HG02885 (cell line): ENCODE measurements around the gene ARGLU1.
"Not testable (repeated sequence)": the region's sequence is repeated elsewhere in the genome, so short reads cannot be mapped to it uniquely, and the experiment has no call there.

Source experiments
- ATAC-seq: cut with Tn5 transposase; IDR thresholded peaks from one replicate; pipeline ENCODE4 v1.9.1; 2021; ENCODE audit warnings: mild to moderate bottlenecking; ENCODE audit not compliant: unreplicated experiment, poor library complexity

Gene ARGLU1, protein sequence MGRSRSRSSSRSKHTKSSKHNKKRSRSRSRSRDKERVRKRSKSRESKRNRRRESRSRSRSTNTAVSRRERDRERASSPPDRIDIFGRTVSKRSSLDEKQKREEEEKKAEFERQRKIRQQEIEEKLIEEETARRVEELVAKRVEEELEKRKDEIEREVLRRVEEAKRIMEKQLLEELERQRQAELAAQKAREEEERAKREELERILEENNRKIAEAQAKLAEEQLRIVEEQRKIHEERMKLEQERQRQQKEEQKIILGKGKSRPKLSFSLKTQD

DNA sequence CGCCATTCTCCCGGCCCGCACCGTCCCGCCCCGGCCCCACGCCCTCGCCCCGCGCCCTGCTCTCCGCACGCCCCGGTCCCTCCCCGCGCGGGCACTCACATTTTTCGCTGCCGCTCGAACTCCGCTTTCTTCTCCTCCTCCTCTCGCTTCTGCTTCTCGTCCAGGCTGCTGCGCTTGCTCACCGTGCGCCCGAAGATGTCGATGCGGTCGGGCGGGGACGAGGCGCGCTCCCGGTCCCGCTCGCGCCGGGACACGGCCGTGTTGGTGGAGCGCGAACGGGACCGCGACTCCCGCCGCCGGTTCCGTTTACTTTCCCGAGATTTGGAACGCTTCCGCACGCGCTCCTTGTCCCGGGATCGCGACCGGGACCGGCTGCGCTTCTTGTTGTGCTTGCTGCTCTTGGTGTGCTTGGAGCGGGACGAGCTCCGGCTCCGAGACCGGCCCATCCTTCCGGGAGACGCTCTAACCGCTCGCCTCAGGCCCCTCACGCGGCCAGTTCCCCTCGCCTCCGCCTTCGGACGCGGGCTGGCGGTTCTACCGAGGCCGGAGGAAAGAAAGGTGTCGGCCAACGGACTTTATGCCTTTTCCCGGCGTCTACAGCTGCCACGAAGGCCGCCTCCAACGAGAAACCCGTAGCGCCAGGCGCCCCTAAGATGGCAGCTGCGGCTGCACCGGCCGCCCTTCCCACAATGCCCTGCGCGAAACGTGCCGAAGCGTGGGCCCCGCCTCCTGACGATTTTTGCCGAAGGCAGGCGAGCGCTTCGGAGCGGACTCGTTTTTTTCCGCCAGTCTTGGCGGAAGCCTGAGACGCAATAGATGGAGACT lies at the start of gene ARGLU1:
Gene ARGLU1 (minus strand): TSS at position 664 of the 825 bp plus-strand sequence. CDS start 218 bp downstream, at position 446.
- ATAC-seq, result peak; percentile 72

GRCh38 chr13:106617561-106617960 lies 49.6 kb upstream of the ARGLU1 start:
- no peak for ATAC-seq

- ATAC-seq, result no peak
These were observed 48.8 kb upstream of the ARGLU1 start for GRCh38 chr13:106616729-106617128.

GRCh38 chr13:106614874-106615273 lies 46.9 kb upstream of the ARGLU1 start:
- ATAC-seq, result no peak

- no peak for ATAC-seq
These were observed 44.8 kb upstream of the ARGLU1 start for GRCh38 chr13:106612688-106613087.

DNA sequence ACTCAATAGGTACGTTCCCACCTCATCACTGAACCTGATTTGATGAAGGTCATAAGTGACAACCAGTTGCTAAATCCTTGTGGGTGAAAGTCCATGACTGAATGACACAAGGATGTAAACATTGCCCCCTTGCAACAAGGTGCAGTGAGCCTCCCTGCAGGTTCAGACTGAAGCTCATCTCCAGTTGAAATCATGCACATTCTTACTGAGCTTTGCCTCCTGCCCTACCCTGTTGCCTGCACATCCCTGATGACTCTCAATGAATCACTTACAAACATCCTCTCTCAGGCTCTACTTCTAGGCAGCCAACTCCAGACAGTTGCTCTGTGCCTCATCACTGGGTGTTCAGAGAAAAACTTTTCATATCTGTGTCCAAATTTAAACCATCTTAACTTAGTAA lies 42.5 kb upstream of the ARGLU1 start:
- no peak for ATAC-seq

DNA sequence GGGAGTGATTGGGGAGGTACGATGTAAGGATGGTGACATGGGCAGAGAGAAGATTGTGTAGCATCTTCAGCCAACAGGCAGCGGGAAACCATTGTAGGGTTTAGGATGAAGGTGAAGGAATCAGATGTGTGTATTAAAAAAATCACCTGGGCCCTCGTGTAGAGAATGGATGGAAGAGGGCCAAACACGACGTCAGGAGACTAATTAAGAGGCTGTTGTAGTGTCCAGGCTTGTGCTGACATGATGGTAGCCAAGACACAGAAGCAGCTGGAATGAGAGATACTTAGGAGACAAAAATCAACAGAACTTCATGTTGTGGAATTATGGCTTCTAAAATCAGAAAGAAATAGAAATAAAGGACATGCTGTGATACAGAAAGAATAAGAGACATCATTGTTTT lies 41.2 kb upstream of the ARGLU1 start:
- ATAC-seq, result no peak

DNA sequence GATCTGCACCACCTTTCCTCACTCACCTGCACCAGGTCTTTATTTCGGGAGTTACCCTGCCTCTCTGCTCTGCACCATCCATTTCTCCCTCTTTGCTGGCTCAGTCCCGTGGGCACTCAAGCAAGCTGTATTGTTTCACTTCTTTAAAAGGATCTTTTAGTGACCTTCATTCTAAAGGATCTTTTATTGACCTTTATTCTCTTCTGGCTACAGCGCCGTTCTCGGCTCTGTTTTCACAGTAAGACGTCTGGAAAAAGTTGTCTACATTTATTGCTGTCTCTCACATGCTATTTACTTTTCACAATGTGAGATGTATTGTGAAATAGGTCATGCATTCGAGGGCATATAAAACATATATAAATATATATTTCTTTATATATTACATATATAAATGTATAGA lies 35.6 kb upstream of the ARGLU1 start:
- ATAC-seq, result no peak

DNA sequence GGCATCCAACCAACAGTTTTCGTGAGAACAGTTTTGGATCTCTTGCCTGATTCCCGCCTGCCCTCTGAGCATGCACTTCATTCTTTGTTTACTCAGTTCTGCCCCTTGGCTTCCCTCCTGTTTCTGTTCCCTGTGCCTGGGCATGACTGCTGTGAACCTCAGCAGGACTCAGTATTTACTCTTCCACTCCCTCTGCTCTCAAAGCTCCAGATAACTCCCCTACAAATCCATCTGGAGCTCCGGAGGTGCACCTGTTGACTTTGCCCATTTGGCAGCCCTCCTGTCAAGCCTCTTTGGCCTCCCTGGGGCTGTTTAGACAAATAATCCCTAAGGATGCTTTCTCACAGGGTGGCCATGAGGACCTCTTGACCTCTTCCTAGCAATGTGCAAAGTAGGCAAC lies 34.2 kb upstream of the ARGLU1 start:
- no peak for ATAC-seq

GRCh38 chr13:106601489-106601888 lies 33.6 kb upstream of the ARGLU1 start:
- ATAC-seq, result no peak

- ATAC-seq, result not testable (repeated sequence)
These were observed 32.8 kb upstream of the ARGLU1 start for GRCh38 chr13:106600798-106601135.

DNA sequence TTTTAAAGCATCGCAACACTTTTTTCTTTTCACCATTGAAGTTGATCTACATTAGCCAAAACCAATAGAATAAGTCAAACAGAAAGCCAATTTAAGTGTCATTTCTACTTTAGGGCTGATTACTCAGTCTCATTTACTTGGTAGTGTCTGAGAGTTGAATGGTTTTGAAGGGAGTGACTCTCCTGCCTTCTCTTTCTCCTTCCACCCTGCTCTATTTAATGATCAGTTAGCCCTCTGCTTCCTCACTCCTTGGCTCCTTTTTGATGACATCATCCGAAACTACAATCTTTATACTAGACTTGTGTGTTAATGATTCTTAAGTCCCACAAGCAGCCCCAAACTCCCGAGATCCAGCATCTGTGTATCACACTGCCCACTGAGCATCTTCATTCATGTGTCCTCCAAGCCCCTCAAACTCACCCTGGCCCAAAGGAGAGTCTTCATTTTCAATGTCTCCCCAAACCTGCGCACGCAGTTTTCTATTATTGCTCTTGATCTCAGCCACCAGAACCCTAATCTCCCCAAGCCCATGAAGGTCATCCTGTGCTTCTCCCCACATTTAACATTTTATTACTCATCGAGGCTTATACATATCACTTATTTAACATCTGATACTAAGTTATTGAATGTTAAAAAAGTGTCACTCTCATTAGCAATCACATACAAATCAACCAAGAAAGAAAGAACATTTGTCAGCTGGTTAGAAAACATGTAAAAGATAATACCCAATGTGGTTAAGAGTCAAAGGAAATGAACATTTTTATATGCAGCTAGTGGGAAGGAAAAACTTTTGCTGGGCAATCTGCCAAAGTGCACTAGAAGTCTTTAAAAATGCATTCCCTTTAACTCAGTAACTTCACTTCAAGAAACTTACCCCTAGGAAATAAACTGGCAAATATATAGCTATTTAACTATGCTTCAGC lies 32.2 kb upstream of the ARGLU1 start:
- no peak for ATAC-seq

- no peak for ATAC-seq
These were observed 29.9 kb upstream of the ARGLU1 start for GRCh38 chr13:106597749-106598395.

GRCh38 chr13:106597186-106597585 lies 29.2 kb upstream of the ARGLU1 start:
- no peak for ATAC-seq

DNA sequence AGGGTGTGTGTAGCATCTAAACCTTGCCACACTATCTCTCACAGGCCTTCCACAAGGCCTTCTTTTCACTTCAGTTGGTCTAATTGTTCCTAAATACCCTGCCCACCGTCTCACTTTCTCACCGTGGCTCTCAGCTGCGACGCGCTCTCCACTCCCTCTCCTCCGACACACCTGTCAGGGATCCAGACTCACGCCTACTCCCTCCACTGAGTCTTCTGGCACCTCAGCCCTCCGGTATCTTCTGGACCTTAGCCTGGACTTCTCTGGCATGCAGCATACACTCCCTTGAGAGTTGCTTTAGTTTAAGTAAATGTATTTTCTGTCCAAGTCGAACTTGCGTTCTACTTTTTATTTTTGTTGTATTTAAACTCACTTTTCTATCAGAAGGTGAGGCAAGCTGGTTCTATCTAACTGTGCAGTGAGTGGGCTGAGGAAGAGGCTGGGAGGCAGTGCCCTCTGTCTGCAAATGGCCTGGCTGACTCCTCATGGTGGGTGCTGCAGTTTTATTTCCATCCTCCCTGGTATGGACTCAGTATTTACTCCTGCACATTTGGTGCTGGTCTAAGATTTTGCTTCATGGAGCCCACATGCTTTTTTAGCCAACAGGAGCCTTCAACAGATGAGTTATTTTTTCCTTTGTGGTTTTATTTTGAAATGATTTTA lies 28.5 kb upstream of the ARGLU1 start:
- ATAC-seq, result no peak

DNA sequence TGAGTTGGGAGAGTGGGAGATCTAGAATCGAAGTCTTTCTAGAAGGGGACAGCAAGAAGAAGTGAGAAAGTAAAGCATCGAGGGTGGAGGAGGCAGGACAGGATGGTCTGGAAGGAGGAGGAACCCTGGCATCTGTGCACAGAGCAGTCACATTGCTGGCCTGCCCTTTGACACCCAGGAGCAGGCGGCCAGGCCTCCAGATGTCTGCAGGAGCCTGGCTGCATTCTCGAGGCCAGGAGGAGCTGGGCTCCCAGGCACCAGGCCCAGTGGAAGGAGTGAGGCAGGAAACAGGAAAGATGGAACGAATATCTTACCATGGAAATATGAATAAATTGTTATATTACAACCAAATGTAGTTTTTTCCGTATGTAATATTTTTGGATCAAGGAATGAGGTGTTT lies 27.7 kb upstream of the ARGLU1 start:
- ATAC-seq, result no peak

DNA sequence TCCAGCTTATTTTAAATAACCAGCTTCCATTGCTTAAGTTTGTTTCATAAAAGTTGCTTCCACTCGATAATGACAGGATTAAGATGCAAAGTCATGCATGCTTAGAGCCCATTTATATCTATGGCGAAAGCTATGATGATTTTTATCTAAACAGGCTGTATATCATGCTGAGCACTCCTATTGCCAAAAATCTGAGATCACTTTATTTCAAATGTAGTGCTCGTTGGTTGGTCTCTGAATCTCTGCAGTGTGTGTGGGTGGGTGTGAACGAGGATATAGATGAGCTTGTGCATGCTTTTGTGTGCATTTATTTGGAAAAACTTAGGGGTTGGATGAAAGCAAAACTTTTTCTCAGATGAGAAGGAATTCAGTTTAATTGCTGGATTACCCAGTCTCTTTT lies 27.0 kb upstream of the ARGLU1 start:
- ATAC-seq, result no peak

- no peak for ATAC-seq
These were observed 25.2 kb upstream of the ARGLU1 start for GRCh38 chr13:106593132-106593531.

GRCh38 chr13:106591299-106591698 lies 23.4 kb upstream of the ARGLU1 start:
- no peak for ATAC-seq

GRCh38 chr13:106589716-106590115 lies 21.8 kb upstream of the ARGLU1 start:
- ATAC-seq, result no peak
